Measurements from ENCODE around the gene RNH1. TPM values are rescaled to one million over a fixed set of nuclear protein-coding genes. Genes with fewer than 3 reads are reported as not detected.

Gene RNH1
- total RNA-seq, 2 experiments from 2014 or later, result 109 to 117 TPM

GRCh38 chr11:497565-498296 lies 9.3 kb downstream of the RNH1 start:
- no peak overlapping the region for H3K4me3 Mint-ChIP-seq
- DNase-seq, result no peak
- peak overlapping the region; percentile 38 for H3K27ac Mint-ChIP-seq
- H3K36me3 Mint-ChIP-seq (ENCODE audit: low read depth), result peaks cover 51% of the 10 kb centered on the region
- H3K27me3 Mint-ChIP-seq, result no peaks in the 10 kb centered on the region
- CTCF ChIA-PET, result no interaction called here
- H3K4me1 Mint-ChIP-seq, result peaks cover 22% of the 10 kb centered on the region
- POLR2A ChIA-PET, result interaction anchor here (1.1 kb wide), 1 partner anchor 9 kb away, joined by 5 read pairs; the partner anchor contains the start of gene RNH1
- H3K9me3 Mint-ChIP-seq, result no peaks in the 10 kb centered on the region

- H3K4me1 Mint-ChIP-seq, result peaks cover 19% of the 10 kb centered on the region
- no peaks in the 10 kb centered on the region for H3K27me3 Mint-ChIP-seq
- H3K36me3 Mint-ChIP-seq (ENCODE audit: low read depth), result peaks cover 51% of the 10 kb centered on the region
- CTCF ChIA-PET, result no interaction called here
- no peak overlapping the region for H3K4me3 Mint-ChIP-seq
- DNase-seq, result no peak
- POLR2A ChIA-PET, result no interaction called here
- H3K27ac Mint-ChIP-seq, result no peak overlapping the region
- H3K9me3 Mint-ChIP-seq, result no peaks in the 10 kb centered on the region
Measured at GRCh38 chr11:496834-497564, 10.0 kb downstream of the RNH1 start.

DNA sequence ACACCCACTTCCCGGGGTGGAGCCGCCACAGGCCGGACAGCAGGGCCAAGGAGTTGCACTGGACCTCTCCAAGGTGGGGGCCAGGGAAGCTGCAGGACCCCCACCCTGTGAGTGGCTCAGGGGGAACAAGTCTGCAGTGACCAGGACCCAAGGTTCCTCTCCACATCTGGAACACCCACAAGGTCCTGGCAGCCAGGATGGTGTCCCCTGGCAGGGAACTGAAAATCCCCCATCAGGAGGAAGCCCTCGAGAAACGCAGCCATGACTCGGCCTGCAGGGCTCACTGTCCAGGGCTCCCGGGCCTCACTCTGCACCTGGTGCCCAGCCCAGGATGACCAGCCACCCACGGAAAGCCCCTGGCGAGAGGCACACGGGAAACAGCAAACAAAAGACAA lies 11.5 kb downstream of the RNH1 start:
- Mint-ChIP-seq H3K4me3 (no peak overlapping the region), H3K27ac (no peak overlapping the region), H3K27me3 (no peaks in the 10 kb centered on the region), H3K36me3 (ENCODE audit: low read depth) (peaks cover 42% of the 10 kb centered on the region), H3K9me3 (no peaks in the 10 kb centered on the region), H3K4me1 (peaks cover 13% of the 10 kb centered on the region)
- CTCF ChIA-PET, result no interaction called here
- no peak for DNase-seq
- POLR2A ChIA-PET, result no interaction called here

GRCh38 chr11:494761-495536 lies 12.1 kb downstream of the RNH1 start:
- no peak overlapping the region for H3K4me3 Mint-ChIP-seq
- peaks cover 40% of the 10 kb centered on the region for H3K36me3 Mint-ChIP-seq (ENCODE audit: low read depth)
- POLR2A ChIA-PET, result no interaction called here
- DNase-seq, result no peak
- no peaks in the 10 kb centered on the region for H3K9me3 Mint-ChIP-seq
- CTCF ChIA-PET, result no interaction called here
- H3K4me1 Mint-ChIP-seq, result peaks cover 13% of the 10 kb centered on the region
- no peak overlapping the region for H3K27ac Mint-ChIP-seq
- no peaks in the 10 kb centered on the region for H3K27me3 Mint-ChIP-seq

GRCh38 chr11:492427-493226 lies 14.4 kb downstream of the RNH1 start:
- ChIA-PET CTCF (no interaction called here), POLR2A (interaction anchor here (1.0 kb wide), 1 partner anchor 13 kb away, joined by 3 read pairs; no protein-coding TSS in a partner anchor)

DNA sequence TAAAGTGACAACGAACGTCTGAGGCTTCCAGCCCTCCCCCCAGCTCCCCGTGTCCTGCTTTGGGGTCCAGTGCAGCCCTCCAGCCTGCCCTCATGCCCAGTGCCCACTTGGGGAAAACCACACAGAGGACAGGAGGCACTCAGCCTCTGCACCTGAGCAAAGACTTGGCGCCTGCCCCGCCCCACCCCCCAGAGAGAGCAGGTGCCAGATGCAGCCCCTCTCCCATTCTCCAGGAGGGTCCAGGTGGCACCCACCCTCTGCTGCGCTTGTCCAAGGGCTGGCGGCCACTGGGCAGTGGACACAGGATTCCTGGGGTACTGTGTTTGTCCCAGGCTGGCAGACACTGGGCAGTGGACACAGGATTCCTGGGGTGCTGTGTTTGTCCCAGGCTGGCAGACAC lies 15.7 kb downstream of the RNH1 start:
- no peak overlapping the region for H3K27ac Mint-ChIP-seq
- peaks cover 11% of the 10 kb centered on the region for H3K36me3 Mint-ChIP-seq (ENCODE audit: low read depth)
- no peak for DNase-seq
- H3K9me3 Mint-ChIP-seq, result no peaks in the 10 kb centered on the region
- POLR2A ChIA-PET, result no interaction called here
- no peaks in the 10 kb centered on the region for H3K27me3 Mint-ChIP-seq
- peaks cover 2% of the 10 kb centered on the region for H3K4me1 Mint-ChIP-seq
- H3K4me3 Mint-ChIP-seq, result no peak overlapping the region
- CTCF ChIA-PET, result no interaction called here

More at GRCh38 chr11:492427-493226, 14.4 kb downstream of the RNH1 start:
- Mint-ChIP-seq H3K27me3 (no peaks in the 10 kb centered on the region), H3K27ac (no peak overlapping the region), H3K4me1 (peaks cover 11% of the 10 kb centered on the region), H3K36me3 (ENCODE audit: low read depth) (peaks cover 21% of the 10 kb centered on the region), H3K4me3 (no peak overlapping the region), H3K9me3 (no peaks in the 10 kb centered on the region)
- no peak for DNase-seq

- no peak overlapping the region for H3K27ac Mint-ChIP-seq
- H3K36me3 Mint-ChIP-seq (ENCODE audit: low read depth), result peaks cover 8% of the 10 kb centered on the region
- POLR2A ChIA-PET, result no interaction called here
- H3K27me3 Mint-ChIP-seq, result no peaks in the 10 kb centered on the region
- peaks cover 1% of the 10 kb centered on the region for H3K4me1 Mint-ChIP-seq
- H3K9me3 Mint-ChIP-seq, result no peaks in the 10 kb centered on the region
- DNase-seq, result no peak
- CTCF ChIA-PET, result no interaction called here
- H3K4me3 Mint-ChIP-seq, result no peak overlapping the region
Measured at GRCh38 chr11:490930-491260, 16.1 kb downstream of the RNH1 start.

DNA sequence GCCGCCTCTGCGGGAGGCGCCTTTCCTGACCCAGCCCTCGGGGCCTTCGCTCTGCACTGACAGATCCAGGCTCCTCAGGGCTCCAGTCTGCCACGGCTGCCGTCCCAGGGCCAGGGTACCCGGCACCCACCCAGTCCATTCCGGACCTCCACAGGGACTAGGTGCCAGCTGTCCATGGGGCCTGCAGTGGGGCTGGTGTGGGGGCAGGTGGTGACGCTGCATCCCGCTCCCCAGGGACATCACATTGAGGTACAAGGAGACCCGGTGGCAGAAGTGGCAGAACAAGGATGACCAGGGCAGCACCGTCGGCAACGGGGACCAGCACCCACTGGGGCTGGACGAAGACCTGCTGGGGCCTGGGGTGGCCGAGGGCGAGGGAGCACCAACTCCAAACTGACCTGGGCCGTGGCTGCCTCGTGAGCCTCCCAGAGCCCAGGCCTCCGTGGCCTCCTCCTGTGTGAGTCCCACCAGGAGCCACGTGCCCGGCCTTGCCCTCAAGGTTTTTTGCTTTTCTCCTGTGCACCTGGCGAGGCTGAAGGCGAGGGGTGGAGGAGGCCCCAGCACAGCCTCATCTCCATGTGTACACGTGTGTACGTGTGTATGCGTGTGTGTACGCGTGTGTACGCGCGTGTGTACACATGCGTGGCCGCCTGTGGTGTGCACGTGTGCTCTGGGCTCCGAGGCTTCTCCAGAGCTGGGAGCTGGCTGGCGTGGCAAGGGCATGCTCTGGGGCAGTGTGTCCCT lies 16.7 kb downstream of the RNH1 start:
- ChIA-PET CTCF (no interaction called here), POLR2A (no interaction called here)
- peaks cover 6% of the 10 kb centered on the region for H3K36me3 Mint-ChIP-seq (ENCODE audit: low read depth)
- H3K4me3 Mint-ChIP-seq, result no peak overlapping the region
- H3K27me3 Mint-ChIP-seq, result no peaks in the 10 kb centered on the region
- DNase-seq, result no peak
- H3K9me3 Mint-ChIP-seq, result no peaks in the 10 kb centered on the region
- H3K4me1 Mint-ChIP-seq, result no peaks in the 10 kb centered on the region
- no peak overlapping the region for H3K27ac Mint-ChIP-seq

DNA sequence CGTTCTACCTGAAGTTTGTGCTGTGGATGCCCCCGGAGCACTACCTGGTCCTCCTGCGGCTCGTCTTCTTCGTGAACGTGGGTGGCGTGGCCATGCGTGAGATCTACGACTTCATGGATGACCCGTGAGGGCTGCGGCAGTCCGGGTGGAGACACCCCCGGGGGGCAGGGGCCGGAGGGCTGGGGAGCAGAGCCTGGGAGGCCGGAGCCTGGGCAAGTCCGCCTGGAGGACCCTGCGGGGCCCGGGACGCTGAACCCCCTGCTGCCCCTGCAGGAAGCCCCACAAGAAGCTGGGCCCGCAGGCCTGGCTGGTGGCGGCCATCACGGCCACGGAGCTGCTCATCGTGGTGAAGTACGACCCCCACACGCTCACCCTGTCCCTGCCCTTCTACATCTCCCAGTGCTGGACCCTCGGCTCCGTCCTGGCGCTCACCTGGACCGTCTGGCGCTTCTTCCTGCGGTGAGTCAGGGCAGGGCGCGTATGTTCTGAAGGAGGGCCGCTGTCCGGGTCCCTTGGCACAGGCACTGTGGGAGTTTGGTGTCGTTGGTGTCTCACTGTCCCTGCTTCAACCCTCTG lies 17.3 kb downstream of the RNH1 start:
- Mint-ChIP-seq H3K4me1 (no peaks in the 10 kb centered on the region), H3K36me3 (ENCODE audit: low read depth) (peaks cover 2% of the 10 kb centered on the region), H3K9me3 (no peaks in the 10 kb centered on the region), H3K27me3 (no peaks in the 10 kb centered on the region), H3K4me3 (no peak overlapping the region), H3K27ac (no peak overlapping the region)
- CTCF ChIA-PET, result no interaction called here
- POLR2A ChIA-PET, result interaction anchor here (1.4 kb wide), 1 partner anchor 17 kb away, joined by 3 read pairs; no protein-coding TSS in a partner anchor
- no peak for DNase-seq

DNA sequence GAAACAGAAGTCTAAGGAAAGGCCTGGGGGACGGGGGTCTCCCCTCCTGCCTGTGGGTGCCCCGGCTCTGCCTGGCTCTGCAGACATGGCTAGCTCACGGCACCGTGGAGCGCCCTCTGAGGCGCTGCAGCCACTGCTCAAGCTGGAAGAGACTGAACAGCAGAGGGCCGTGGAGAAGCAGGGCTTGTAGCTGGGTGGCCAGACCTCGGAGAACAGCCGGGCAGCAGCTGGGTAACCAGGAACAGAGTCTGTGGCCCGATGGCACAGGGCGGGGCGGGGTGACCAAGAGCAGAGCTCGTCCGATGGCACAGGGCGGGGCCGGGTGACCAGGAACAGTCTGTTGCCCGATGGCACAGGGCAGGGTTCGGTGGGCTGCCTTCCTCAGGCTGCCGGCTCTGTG lies 18.1 kb downstream of the RNH1 start:
- no peak for DNase-seq
- Mint-ChIP-seq H3K36me3 (ENCODE audit: low read depth) (no peaks in the 10 kb centered on the region), H3K9me3 (no peaks in the 10 kb centered on the region), H3K4me1 (no peaks in the 10 kb centered on the region), H3K27me3 (no peaks in the 10 kb centered on the region), H3K27ac (no peak overlapping the region), H3K4me3 (no peak overlapping the region)
- ChIA-PET CTCF (no interaction called here), POLR2A (interaction anchor here (1.4 kb wide), 1 partner anchor 17 kb away, joined by 3 read pairs; no protein-coding TSS in a partner anchor)

GRCh38 chr11:488579-488978 lies 18.5 kb downstream of the RNH1 start:
- H3K4me1 Mint-ChIP-seq, result no peaks in the 10 kb centered on the region
- H3K9me3 Mint-ChIP-seq, result no peaks in the 10 kb centered on the region
- ChIA-PET CTCF (no interaction called here), POLR2A (interaction anchor here (1.4 kb wide), 1 partner anchor 18 kb away, joined by 3 read pairs; no protein-coding TSS in a partner anchor)
- H3K36me3 Mint-ChIP-seq (ENCODE audit: low read depth), result no peaks in the 10 kb centered on the region
- no peaks in the 10 kb centered on the region for H3K27me3 Mint-ChIP-seq
- H3K4me3 Mint-ChIP-seq, result no peak overlapping the region
- DNase-seq, result no peak
- H3K27ac Mint-ChIP-seq, result no peak overlapping the region

- Mint-ChIP-seq H3K4me1 (no peaks in the 10 kb centered on the region), H3K36me3 (ENCODE audit: low read depth) (no peaks in the 10 kb centered on the region), H3K9me3 (no peaks in the 10 kb centered on the region), H3K4me3 (no peak overlapping the region), H3K27me3 (no peaks in the 10 kb centered on the region), H3K27ac (no peak overlapping the region)
- POLR2A ChIA-PET, result no interaction called here
- DNase-seq, result no peak
- CTCF ChIA-PET, result no interaction called here
Measured at GRCh38 chr11:488062-488461, 19.0 kb downstream of the RNH1 start.
